ENCODE results near the gene PLCB2. TPM values are rescaled to one million over a fixed set of nuclear protein-coding genes. Genes with fewer than 3 reads are reported as not detected.

Gene PLCB2
- polyA plus RNA-seq, 1 donor, result 10.2 TPM

GRCh38 chr15:40269604-40270003, 38.1 kb downstream of the PLCB2 start:
- DNase-seq (ENCODE audit: low read depth), result no peak

GRCh38 chr15:40267670-40268069, 40.1 kb downstream of the PLCB2 start:
- DNase-seq (ENCODE audit: low read depth), result no peak

GRCh38 chr15:40266828-40267304, 40.9 kb downstream of the PLCB2 start:
- no peak for DNase-seq (ENCODE audit: low read depth)

- DNase-seq (ENCODE audit: low read depth), result no peak
These were observed 41.9 kb downstream of the PLCB2 start for GRCh38 chr15:40265875-40266274.

GRCh38 chr15:40265355-40265754, 42.4 kb downstream of the PLCB2 start:
- DNase-seq (ENCODE audit: low read depth), result no peak

GRCh38 chr15:40264321-40265153, 43.2 kb downstream of the PLCB2 start:
- DNase-seq (ENCODE audit: low read depth), result no peak

GRCh38 chr15:40263024-40263754, 44.5 kb downstream of the PLCB2 start:
- DNase-seq (ENCODE audit: low read depth), result peak; percentile 76

- DNase-seq (ENCODE audit: low read depth), result no peak
These were observed 48.7 kb downstream of the PLCB2 start for GRCh38 chr15:40259021-40259420.

- DNase-seq (ENCODE audit: low read depth), result no peak
These were observed 49.2 kb downstream of the PLCB2 start for GRCh38 chr15:40258544-40258943.

- DNase-seq (ENCODE audit: low read depth), result no peak
These were observed 49.9 kb downstream of the PLCB2 start for GRCh38 chr15:40257656-40258450.

- no peak for DNase-seq (ENCODE audit: low read depth)
These were observed 51.0 kb downstream of the PLCB2 start for GRCh38 chr15:40256638-40257235.

- DNase-seq (ENCODE audit: low read depth), result no peak
These were observed 52.7 kb downstream of the PLCB2 start for GRCh38 chr15:40255033-40255432.

GRCh38 chr15:40254452-40254851, 53.3 kb downstream of the PLCB2 start:
- no peak for DNase-seq (ENCODE audit: low read depth)

- no peak for DNase-seq (ENCODE audit: low read depth)
These were observed 54.5 kb downstream of the PLCB2 start for GRCh38 chr15:40253167-40253790.

GRCh38 chr15:40252438-40253166, 55.1 kb downstream of the PLCB2 start:
- DNase-seq (ENCODE audit: low read depth), result no peak

- DNase-seq (ENCODE audit: low read depth), result no peak
These were observed 55.6 kb downstream of the PLCB2 start for GRCh38 chr15:40252141-40252437.

- no peak for DNase-seq (ENCODE audit: low read depth)
These were observed 56.1 kb downstream of the PLCB2 start for GRCh38 chr15:40251486-40252140.

- no peak for DNase-seq (ENCODE audit: low read depth)
These were observed 56.8 kb downstream of the PLCB2 start for GRCh38 chr15:40250771-40251483.

GRCh38 chr15:40250304-40250656, 57.5 kb downstream of the PLCB2 start:
- no peak for DNase-seq (ENCODE audit: low read depth)

Data from forelimb muscle (tissue), 1 donor.